ENCODE results near the gene DACT3.

Gene DACT3

GRCh38 chr19:46634045-46634655 is 26.8 kb downstream of the DACT3 start:
- peak overlapping the region; percentile 53 for H3K4me3 ChIP-seq (ENCODE audit: low read depth, low read length, poor library complexity, severe bottlenecking)
- no peak for TF ChIP-seq CTCF (IDR thresholded peaks at IDR 0.05; ENCODE audit: low read length)
- TF ChIP-seq EZH2 (IDR thresholded peaks at IDR 0.05; ENCODE audit: borderline replicate concordance, low read length), result no peak
- H3K4me1 ChIP-seq (ENCODE audit: insufficient read depth, low read length, severe bottlenecking), result peaks cover 27% of the 10 kb centered on the region
- no peak overlapping the region for H2AFZ ChIP-seq (ENCODE audit: low read length)
- no peaks in the 10 kb centered on the region for H3K36me3 ChIP-seq (ENCODE audit: insufficient read depth, low read length)
- peak overlapping the region; percentile 77 for H3K4me2 ChIP-seq (ENCODE audit: low read length)
- no peaks in the 10 kb centered on the region for H3K9me3 ChIP-seq (ENCODE audit: low read length)
- H3K9me2 ChIP-seq (ENCODE audit: low read depth, low read length), result no peaks in the 10 kb centered on the region
- H4K20me1 ChIP-seq (ENCODE audit: insufficient read depth, low read length), result no peaks in the 10 kb centered on the region
- H3K27ac ChIP-seq (ENCODE audit: low read depth, low read length, poor library complexity, severe bottlenecking), result no peak overlapping the region
- peak overlapping the region; percentile 18; the same call in 1 of the 2 replicates for H3K9ac ChIP-seq (ENCODE audit: low read length)
- H3K79me2 ChIP-seq (ENCODE audit: insufficient read depth, low read length), result no peaks in the 10 kb centered on the region
- peaks cover 7% of the 10 kb centered on the region for H3K27me3 ChIP-seq (ENCODE audit: insufficient read depth, low read length)
- H3F3A ChIP-seq (ENCODE audit: insufficient read depth, low read length), result peaks cover 4% of the 10 kb centered on the region; the same call in 1 of the 2 replicates

- no peak overlapping the region for H3K27ac ChIP-seq (ENCODE audit: low read depth, low read length, poor library complexity, severe bottlenecking)
- TF ChIP-seq CTCF (IDR thresholded peaks at IDR 0.05; ENCODE audit: low read length) (no peak), EZH2 (IDR thresholded peaks at IDR 0.05; ENCODE audit: borderline replicate concordance, low read length) (no peak)
- no peaks in the 10 kb centered on the region for H3K9me3 ChIP-seq (ENCODE audit: low read length)
- no peaks in the 10 kb centered on the region for H3K9me2 ChIP-seq (ENCODE audit: low read depth, low read length)
- H3K4me1 ChIP-seq (ENCODE audit: insufficient read depth, low read length, severe bottlenecking), result peaks cover 18% of the 10 kb centered on the region
- H3K9ac ChIP-seq (ENCODE audit: low read length), result no peak overlapping the region
- H3K79me2 ChIP-seq (ENCODE audit: insufficient read depth, low read length), result no peaks in the 10 kb centered on the region
- H2AFZ ChIP-seq (ENCODE audit: low read length), result no peak overlapping the region
- peaks cover 7% of the 10 kb centered on the region for H3K27me3 ChIP-seq (ENCODE audit: insufficient read depth, low read length)
- peak overlapping the region; percentile 53 for H3K4me3 ChIP-seq (ENCODE audit: low read depth, low read length, poor library complexity, severe bottlenecking)
- H4K20me1 ChIP-seq (ENCODE audit: insufficient read depth, low read length), result no peaks in the 10 kb centered on the region
- H3K4me2 ChIP-seq (ENCODE audit: low read length), result peak overlapping the region; percentile 77; the same call in 1 of the 2 replicates
- H3F3A ChIP-seq (ENCODE audit: insufficient read depth, low read length), result peaks cover 4% of the 10 kb centered on the region; the same call in 1 of the 2 replicates
- no peaks in the 10 kb centered on the region for H3K36me3 ChIP-seq (ENCODE audit: insufficient read depth, low read length)
Observed at GRCh38 chr19:46633130-46633529, 27.9 kb downstream of the DACT3 start.

GRCh38 chr19:46631481-46631880 is 29.5 kb downstream of the DACT3 start:
- Histone ChIP-seq H4K20me1 (ENCODE audit: insufficient read depth, low read length) (no peaks in the 10 kb centered on the region), H3K9ac (ENCODE audit: low read length) (no peak overlapping the region), H3K4me3 (ENCODE audit: low read depth, low read length, poor library complexity, severe bottlenecking) (no peak overlapping the region), H3K4me1 (ENCODE audit: insufficient read depth, low read length, severe bottlenecking) (peaks cover 16% of the 10 kb centered on the region), H3K9me3 (ENCODE audit: low read length) (no peaks in the 10 kb centered on the region), H3K79me2 (ENCODE audit: insufficient read depth, low read length) (no peaks in the 10 kb centered on the region), H3K4me2 (ENCODE audit: low read length) (no peak overlapping the region), H3K27ac (ENCODE audit: low read depth, low read length, poor library complexity, severe bottlenecking) (no peak overlapping the region), H3K27me3 (ENCODE audit: insufficient read depth, low read length) (peaks cover 15% of the 10 kb centered on the region), H3F3A (ENCODE audit: insufficient read depth, low read length) (peaks cover 4% of the 10 kb centered on the region; the same call in 1 of the 2 replicates), H3K36me3 (ENCODE audit: insufficient read depth, low read length) (no peaks in the 10 kb centered on the region), H3K9me2 (ENCODE audit: low read depth, low read length) (no peaks in the 10 kb centered on the region), H2AFZ (ENCODE audit: low read length) (no peak overlapping the region)
- no peak for TF ChIP-seq EZH2 (IDR thresholded peaks at IDR 0.05; ENCODE audit: borderline replicate concordance, low read length)
- no peak for TF ChIP-seq CTCF (IDR thresholded peaks at IDR 0.05; ENCODE audit: low read length)
